ENCODE measurements around the gene ZFP57.
"Not testable (repeated sequence)": the region's sequence is repeated elsewhere in the genome, so short reads cannot be mapped to it uniquely, and the experiment has no call there.

Gene ZFP57

GRCh38 chr6:29675561-29675960 lies 5.4 kb downstream of the ZFP57 start:
- no peak for TF ChIP-seq CTCF (IDR thresholded peaks at IDR 0.05; ENCODE audit: low read depth, low read length, missing control alignments)
- no peak overlapping the region for H3K4me3 ChIP-seq (ENCODE audit: low read depth, low read length)
- DNase-seq (ENCODE audit: low read depth), result no peak

DNA sequence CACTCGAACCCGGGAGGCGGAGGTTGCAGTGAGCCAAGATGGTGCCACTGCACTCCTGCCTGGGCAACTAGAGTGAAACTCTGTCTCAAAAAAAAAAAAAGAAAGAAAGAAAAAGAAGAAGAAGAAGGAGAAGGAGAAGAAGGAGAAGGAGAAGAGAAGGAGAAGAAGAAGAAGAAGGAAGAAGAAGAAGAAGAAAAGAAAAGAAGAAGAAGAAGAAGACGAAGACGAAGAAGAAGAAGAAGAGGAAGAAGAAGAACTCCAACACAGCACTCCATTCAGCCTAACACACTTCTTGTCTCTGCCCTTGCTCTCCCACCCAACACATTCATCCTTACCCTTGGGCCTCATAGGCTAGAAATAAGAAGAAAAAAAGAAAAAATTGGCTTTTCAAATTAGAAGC lies 6.9 kb downstream of the ZFP57 start:
- TF ChIP-seq CTCF (IDR thresholded peaks at IDR 0.05; ENCODE audit: low read depth, low read length, missing control alignments), result no peak
- no peak for DNase-seq (ENCODE audit: low read depth)
- H3K4me3 ChIP-seq (ENCODE audit: low read depth, low read length), result no peak overlapping the region

DNA sequence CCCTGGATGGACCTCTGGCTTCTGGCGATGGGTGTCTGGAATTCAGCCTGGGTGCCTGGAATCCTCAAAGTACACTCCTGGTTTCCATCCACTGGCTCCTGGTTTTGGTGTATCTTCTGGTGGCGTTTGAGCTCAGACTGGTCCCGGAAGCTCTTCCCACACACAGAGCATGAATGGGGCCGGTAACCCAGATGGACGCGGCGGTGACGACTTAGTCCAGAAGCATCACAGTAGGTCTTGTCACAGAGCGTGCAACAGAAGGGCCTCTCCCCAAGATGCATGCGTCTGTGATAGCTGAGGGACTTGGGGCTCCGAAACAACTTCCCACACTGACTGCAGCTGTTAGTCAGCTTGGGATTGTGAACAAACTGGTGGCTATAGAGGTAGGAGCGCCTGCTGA lies 7.8 kb downstream of the ZFP57 start:
- no peak for TF ChIP-seq CTCF (IDR thresholded peaks at IDR 0.05; ENCODE audit: low read depth, low read length, missing control alignments)
- DNase-seq (ENCODE audit: low read depth), result no peak
- no peak overlapping the region for H3K4me3 ChIP-seq (ENCODE audit: low read depth, low read length)

- not testable (repeated sequence) for DNase-seq (ENCODE audit: low read depth); H3K4me3 ChIP-seq (ENCODE audit: low read depth, low read length)
Measured at GRCh38 chr6:29672116-29672515, 8.8 kb downstream of the ZFP57 start.

- no peak overlapping the region for H3K4me3 ChIP-seq (ENCODE audit: low read depth, low read length)
- TF ChIP-seq CTCF (IDR thresholded peaks at IDR 0.05; ENCODE audit: low read depth, low read length, missing control alignments), result no peak
- DNase-seq (ENCODE audit: low read depth), result no peak
Measured at GRCh38 chr6:29671026-29671425, 9.9 kb downstream of the ZFP57 start.

DNA sequence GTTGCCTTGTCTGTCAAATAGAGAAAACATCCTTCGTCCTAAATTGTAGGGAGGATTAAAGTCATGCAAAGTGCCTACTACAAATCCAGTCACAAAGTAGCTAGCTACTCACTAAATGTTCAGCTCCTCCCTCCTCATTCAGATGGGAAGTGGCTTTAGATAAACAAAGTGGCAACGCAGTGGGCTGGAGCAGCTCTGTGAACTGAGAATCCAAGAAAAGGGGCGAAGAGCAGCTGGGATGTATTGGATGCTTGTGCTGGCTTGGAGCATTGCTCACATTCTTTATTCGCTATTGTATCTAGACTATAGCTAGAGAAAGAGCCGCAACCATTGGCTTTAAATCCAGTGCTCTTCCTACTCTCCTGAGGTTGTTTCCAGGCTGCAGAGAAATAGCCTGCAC lies 13.8 kb downstream of the ZFP57 start:
- no peak for DNase-seq (ENCODE audit: low read depth)
- no peak for TF ChIP-seq CTCF (IDR thresholded peaks at IDR 0.05; ENCODE audit: low read depth, low read length, missing control alignments)
- no peak overlapping the region for H3K4me3 ChIP-seq (ENCODE audit: low read depth, low read length)

DNA sequence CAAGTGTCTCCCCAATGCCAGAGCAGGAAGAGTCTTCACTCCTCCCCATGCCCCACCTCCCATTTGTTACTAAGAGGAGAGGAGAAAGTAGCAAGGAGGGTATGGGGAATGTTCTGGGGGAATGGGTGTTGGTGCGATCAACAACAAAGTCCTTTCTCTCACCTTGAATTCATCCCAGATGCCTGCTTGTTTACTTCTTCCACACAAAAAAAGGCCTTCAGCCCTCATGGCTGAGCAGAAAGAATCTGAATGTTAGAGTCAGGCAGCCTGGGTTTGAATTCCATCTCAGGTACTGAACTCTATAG lies 14.2 kb downstream of the ZFP57 start:
- no peak for DNase-seq (ENCODE audit: low read depth)
- H3K4me3 ChIP-seq (ENCODE audit: low read depth, low read length), result no peak overlapping the region
- no peak for TF ChIP-seq CTCF (IDR thresholded peaks at IDR 0.05; ENCODE audit: low read depth, low read length, missing control alignments)

All from GM12864 (cell line).